Daoy (cell line): ENCODE measurements around the gene LAPTM5. TPM values are rescaled to one million over a fixed set of nuclear protein-coding genes. Genes with fewer than 3 reads are reported as not detected.

Experiments
- DNase-seq: peaks from one replicate; pipeline ENCODE4 v3.0.0-alpha.2; 2015; ENCODE audit warnings: low read depth
- total RNA-seq: library from RNA; depleted of rRNA; stranded (reverse); fragments of >200 nt; shearing (Covaris generic); gene quantifications from 2 replicates; pipeline ENCODE4 v1.2.3, GENCODE V29; 2014

LAPTM5 gene
- total RNA-seq, 1 experiment from 2014 or later = 2.7 TPM

GRCh38 chr1:30718636-30719405 is 38.8 kb downstream of the LAPTM5 start:
- DNase-seq = peak; percentile 99

- DNase-seq = peak; percentile 99
Observed at GRCh38 chr1:30718091-30718635, 39.4 kb downstream of the LAPTM5 start.

GRCh38 chr1:30716646-30717045 is 40.9 kb downstream of the LAPTM5 start:
- DNase-seq = no peak

- no peak for DNase-seq
Observed at GRCh38 chr1:30715886-30716285, 41.7 kb downstream of the LAPTM5 start.

GRCh38 chr1:30715216-30715615 is 42.4 kb downstream of the LAPTM5 start:
- DNase-seq = no peak

- no peak for DNase-seq
Observed at GRCh38 chr1:30714536-30715090, 43.0 kb downstream of the LAPTM5 start.

GRCh38 chr1:30714025-30714424 is 43.5 kb downstream of the LAPTM5 start:
- no peak for DNase-seq

GRCh38 chr1:30713311-30713710 is 44.3 kb downstream of the LAPTM5 start:
- DNase-seq = no peak

GRCh38 chr1:30712583-30712982 is 45.0 kb downstream of the LAPTM5 start:
- DNase-seq = no peak

- no peak for DNase-seq
Observed at GRCh38 chr1:30710407-30710806, 47.2 kb downstream of the LAPTM5 start.

- DNase-seq = peak; percentile 27
Observed at GRCh38 chr1:30708361-30708728, 49.2 kb downstream of the LAPTM5 start.

GRCh38 chr1:30707412-30708360 is 49.9 kb downstream of the LAPTM5 start:
- peak; percentile 83 for DNase-seq

GRCh38 chr1:30706528-30706927 is 51.0 kb downstream of the LAPTM5 start:
- no peak for DNase-seq

GRCh38 chr1:30705698-30706097 is 51.9 kb downstream of the LAPTM5 start:
- DNase-seq = no peak

GRCh38 chr1:30704765-30705509 is 52.6 kb downstream of the LAPTM5 start:
- DNase-seq = no peak

GRCh38 chr1:30704271-30704670 is 53.3 kb downstream of the LAPTM5 start:
- no peak for DNase-seq

GRCh38 chr1:30702823-30703222 is 54.8 kb downstream of the LAPTM5 start:
- no peak for DNase-seq

- no peak for DNase-seq
Observed at GRCh38 chr1:30701258-30701633, 56.3 kb downstream of the LAPTM5 start.

- peak; percentile 91 for DNase-seq
Observed at GRCh38 chr1:30700528-30701257, 56.9 kb downstream of the LAPTM5 start.

- no peak for DNase-seq
Observed at GRCh38 chr1:30699762-30700161, 57.8 kb downstream of the LAPTM5 start.
